BE2C (cell line): ENCODE data around the gene METRN.

ENCODE experiments used
- DNase-seq: peaks from one replicate; pipeline ENCODE4 v3.0.0-alpha.2; 2020
- H3K27me3 ChIP-seq: fragments of 250-450 bp; sonication (Bioruptor Pico); 2 replicates; pipeline ENCODE4 v1.5.1; 2020; ENCODE audit warnings: mild to moderate bottlenecking
- H3K36me3 ChIP-seq: fragments of 250-450 bp; sonication (Bioruptor Pico); 2 replicates; pipeline ENCODE4 v1.5.1; 2020; ENCODE audit warnings: mild to moderate bottlenecking
- H3K4me1 ChIP-seq: fragments of 250-450 bp; sonication (Bioruptor Pico); 2 replicates; pipeline ENCODE4 v1.5.1; 2020
- H3K4me3 ChIP-seq: 2 replicates; pipeline ENCODE4 v1.5.1; 2011; ENCODE audit warnings: low read depth, low read length
- H3K9me3 ChIP-seq: fragments of 250-450 bp; sonication (Bioruptor Pico); 2 replicates; pipeline ENCODE4 v1.5.1; 2020
- TF ChIP-seq, protein P1 (sequence below): IDR thresholded peaks from 2 replicates; pipeline ENCODE4 v1.5.1; 2012; ENCODE audit warnings: mild to moderate bottlenecking, low read depth, low read length

The METRN gene

DNA sequence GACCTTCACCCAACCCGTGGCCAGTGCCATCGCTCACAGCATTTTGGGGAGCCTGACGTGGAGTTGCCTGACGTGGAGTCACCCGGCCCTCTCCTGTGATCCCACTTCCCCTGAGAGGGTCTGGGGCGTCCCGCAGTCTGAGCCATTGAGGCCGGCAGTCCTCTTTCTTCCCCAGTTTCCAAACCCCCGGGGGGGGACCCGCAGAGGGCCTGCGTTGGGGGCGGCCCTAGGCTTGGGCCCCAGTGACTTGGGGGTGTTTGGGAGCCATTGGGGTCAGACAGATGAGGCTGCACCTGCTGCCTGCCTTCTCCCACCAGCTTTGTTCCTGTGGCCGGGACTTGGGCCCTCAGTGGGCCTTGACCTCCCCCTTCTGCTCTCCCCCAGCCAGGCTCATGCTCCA is 45.3 kb upstream of the METRN start:
- peaks cover 54% of the 10 kb centered on the region for H3K36me3 ChIP-seq
- no peak for DNase-seq

DNA sequence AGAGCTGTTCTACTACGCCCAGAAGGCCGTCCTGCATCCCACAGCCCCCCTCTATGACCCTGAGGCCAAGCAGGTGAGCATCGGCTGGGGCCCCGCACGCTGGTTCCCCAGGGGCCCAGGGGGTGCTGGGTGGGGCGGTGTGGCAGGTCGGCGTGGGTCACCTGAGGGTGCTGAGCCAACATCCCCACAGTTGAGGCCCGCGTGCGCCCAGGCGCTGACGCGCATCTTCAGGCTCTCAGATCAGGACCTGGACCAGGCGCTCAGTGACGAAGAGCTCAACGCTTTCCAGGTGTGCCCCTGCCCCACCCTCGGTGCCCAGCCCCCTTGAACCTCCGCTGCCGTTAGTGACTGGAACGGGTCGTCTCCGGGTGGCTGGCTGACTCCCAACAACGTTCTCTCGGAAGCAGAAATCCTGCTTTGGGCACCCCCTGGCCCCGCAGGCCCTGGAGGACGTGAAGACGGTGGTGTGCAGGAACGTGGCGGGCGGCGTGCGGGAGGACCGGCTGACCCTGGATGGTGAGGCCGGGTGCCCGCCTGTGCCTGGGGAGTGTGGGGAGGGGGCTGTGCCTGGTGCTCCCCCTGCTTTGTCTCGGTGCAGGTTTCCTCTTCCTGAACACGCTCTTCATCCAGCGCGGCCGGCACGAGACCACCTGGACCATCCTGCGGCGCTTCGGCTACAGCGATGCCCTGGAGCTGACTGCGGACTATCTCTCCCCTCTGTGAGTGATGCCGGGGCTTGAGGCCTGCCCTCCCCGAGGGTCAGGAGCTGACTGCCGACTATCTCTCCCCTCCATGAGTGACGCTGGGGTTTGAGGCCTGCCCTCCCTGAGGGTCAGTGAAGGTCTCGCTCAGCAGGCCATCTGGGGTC is 44.2 kb upstream of the METRN start:
- H3K4me1 ChIP-seq = 0 out of 2 replicates have a peak, but pooled peaks cover 4% of the 10 kb centered on the region
- no peaks in the 10 kb centered on the region for H3K27me3 ChIP-seq
- no peaks in the 10 kb centered on the region for H3K9me3 ChIP-seq
- peaks cover 54% of the 10 kb centered on the region for H3K36me3 ChIP-seq
- TF ChIP-seq, protein P1, sequence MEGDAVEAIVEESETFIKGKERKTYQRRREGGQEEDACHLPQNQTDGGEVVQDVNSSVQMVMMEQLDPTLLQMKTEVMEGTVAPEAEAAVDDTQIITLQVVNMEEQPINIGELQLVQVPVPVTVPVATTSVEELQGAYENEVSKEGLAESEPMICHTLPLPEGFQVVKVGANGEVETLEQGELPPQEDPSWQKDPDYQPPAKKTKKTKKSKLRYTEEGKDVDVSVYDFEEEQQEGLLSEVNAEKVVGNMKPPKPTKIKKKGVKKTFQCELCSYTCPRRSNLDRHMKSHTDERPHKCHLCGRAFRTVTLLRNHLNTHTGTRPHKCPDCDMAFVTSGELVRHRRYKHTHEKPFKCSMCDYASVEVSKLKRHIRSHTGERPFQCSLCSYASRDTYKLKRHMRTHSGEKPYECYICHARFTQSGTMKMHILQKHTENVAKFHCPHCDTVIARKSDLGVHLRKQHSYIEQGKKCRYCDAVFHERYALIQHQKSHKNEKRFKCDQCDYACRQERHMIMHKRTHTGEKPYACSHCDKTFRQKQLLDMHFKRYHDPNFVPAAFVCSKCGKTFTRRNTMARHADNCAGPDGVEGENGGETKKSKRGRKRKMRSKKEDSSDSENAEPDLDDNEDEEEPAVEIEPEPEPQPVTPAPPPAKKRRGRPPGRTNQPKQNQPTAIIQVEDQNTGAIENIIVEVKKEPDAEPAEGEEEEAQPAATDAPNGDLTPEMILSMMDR = no peak
- no peak for DNase-seq
- H3K4me3 ChIP-seq = no peak overlapping the region

More for the DNA sequence above, 45.3 kb upstream of the METRN start:
- no peaks in the 10 kb centered on the region for H3K9me3 ChIP-seq
- no peak overlapping the region for H3K4me3 ChIP-seq
- no peaks in the 10 kb centered on the region for H3K27me3 ChIP-seq
- H3K4me1 ChIP-seq = no peaks in the 10 kb centered on the region
- TF ChIP-seq, protein P1 = no peak

DNA sequence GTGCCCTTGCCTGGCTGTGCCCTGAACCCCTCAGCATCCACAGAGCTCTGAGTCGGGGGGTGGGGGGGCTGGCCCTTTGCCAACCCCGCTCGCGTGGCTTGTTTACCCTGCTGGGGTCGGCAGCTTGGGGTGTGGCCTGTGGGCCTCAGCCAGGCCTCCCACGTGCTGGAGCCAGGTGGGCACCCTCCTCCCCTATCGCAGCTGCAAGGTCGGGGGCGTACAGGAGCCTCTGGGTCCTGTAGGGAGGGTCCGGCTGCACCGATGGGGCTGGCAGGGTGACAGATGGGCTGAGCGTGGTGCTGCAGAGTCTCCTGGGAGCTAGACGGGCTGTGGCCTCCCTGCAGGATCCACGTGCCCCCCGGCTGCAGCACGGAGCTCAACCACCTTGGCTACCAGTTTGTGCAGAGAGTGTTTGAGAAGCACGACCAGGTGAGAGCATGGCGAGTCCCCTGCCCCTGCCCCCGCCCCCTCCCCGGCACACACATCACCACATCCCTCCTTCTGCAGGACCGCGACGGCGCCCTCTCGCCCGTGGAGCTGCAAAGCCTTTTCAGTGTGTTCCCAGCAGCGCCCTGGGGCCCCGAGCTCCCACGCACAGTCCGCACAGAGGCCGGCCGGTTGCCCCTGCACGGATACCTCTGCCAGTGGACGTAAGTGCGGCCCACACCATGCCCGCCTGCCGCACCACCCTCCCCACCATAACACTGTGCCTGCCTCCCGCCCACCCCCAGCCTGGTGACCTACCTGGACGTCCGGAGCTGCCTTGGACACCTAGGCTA is 43.4 kb upstream of the METRN start:
- peaks cover 54% of the 10 kb centered on the region for H3K36me3 ChIP-seq
- 0 out of 2 replicates have a peak, but pooled peaks cover 4% of the 10 kb centered on the region for H3K4me1 ChIP-seq
- no peak for DNase-seq
- H3K9me3 ChIP-seq = no peaks in the 10 kb centered on the region
- H3K27me3 ChIP-seq = no peaks in the 10 kb centered on the region
- H3K4me3 ChIP-seq = no peak overlapping the region
- TF ChIP-seq, protein P1 = no peak

DNA sequence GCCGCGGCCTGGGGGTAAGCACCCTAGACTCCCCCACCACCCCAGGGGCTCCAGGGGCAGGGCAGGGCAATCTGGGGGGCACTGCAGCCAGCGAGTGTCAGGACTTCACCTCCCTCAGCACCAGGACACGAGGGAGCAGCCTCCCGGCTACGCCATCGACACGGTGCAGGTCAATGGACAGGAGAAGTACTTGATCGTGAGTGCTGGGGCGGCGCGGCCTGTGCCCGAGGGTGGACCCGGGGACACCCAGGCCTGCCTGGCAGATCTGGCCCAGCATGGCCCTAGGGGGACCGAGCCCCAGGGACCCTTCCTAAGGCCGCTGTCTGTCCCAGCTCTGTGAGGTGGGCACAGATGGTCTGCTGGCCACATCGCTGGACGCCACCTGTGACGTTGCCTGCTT is 42.5 kb upstream of the METRN start:
- TF ChIP-seq, protein P1 = no peak
- Histone ChIP-seq H3K9me3 (no peaks in the 10 kb centered on the region), H3K27me3 (no peaks in the 10 kb centered on the region), H3K4me1 (0 out of 2 replicates have a peak, but pooled peaks cover 4% of the 10 kb centered on the region), H3K4me3 (no peak overlapping the region), H3K36me3 (peaks cover 54% of the 10 kb centered on the region)
- no peak for DNase-seq

DNA sequence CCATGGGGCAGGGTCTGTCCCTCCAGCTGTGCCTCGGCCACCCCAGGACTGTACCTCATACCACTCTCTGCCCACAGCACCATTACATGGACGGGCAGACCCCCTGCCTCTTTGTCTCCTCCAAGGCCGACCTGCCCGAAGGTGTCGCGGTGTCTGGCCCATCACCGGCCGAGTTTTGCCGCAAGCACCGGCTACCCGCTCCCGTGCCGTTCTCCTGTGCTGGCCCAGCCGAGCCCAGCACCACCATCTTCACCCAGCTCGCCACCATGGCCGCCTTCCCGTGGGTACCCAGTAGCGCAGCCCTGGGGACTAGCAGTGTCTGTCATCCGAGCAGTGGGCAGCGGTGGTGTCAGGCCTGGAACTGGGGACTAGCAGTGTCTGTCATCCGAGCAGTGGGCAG is 42.1 kb upstream of the METRN start:
- Histone ChIP-seq H3K4me1 (0 out of 2 replicates have a peak, but pooled peaks cover 4% of the 10 kb centered on the region), H3K36me3 (peaks cover 54% of the 10 kb centered on the region), H3K9me3 (no peaks in the 10 kb centered on the region), H3K27me3 (no peaks in the 10 kb centered on the region), H3K4me3 (no peak overlapping the region)
- TF ChIP-seq, protein P1 = no peak
- DNase-seq = no peak
